Measurements from ENCODE around the gene MED14. TPM values are rescaled to one million over a fixed set of nuclear protein-coding genes. Genes with fewer than 3 reads are reported as not detected.
A peak's percentile ranks its signal among the peaks of the same experiment; 100 is the strongest.

Gene MED14
- total and polyA plus RNA-seq, 2 experiments from 2014 or later: 16.0 to 31.9 TPM

- WGBS (ENCODE audit: low lambda C conversion rate, missing lambda C conversion rate): 64% methylated on average over 4 of the region's 4 CpGs
- H3K4me3 ChIP-seq: no peak overlapping the region
Observed at GRCh38 chrX:40644821-40645358, 90.5 kb downstream of the MED14 start.

GRCh38 chrX:40644176-40644575, 91.2 kb downstream of the MED14 start:
- 77% methylated on average over 5 of the region's 5 CpGs for WGBS (ENCODE audit: low lambda C conversion rate, missing lambda C conversion rate)
- DNase-seq (ENCODE audit: low spot score): no peak
- Histone ChIP-seq H3K4me3 (no peak overlapping the region), H3K4me1 (ENCODE audit: insufficient read depth) (peaks cover 4% of the 10 kb centered on the region), H4K20me1 (ENCODE audit: insufficient read depth, poor library complexity, severe bottlenecking) (no peaks in the 10 kb centered on the region), H3K27ac (peak overlapping the region; percentile 64), H3K27me3 (no peaks in the 10 kb centered on the region), H3K79me2 (peaks cover 40% of the 10 kb centered on the region), H3K9me3 (ENCODE audit: low read depth) (no peaks in the 10 kb centered on the region), H3K9me2 (replicated peaks; ENCODE audit: insufficient read depth) (no peaks in the 10 kb centered on the region), H2AFZ (no peak overlapping the region), H3K4me2 (peak overlapping the region; percentile 66), H3K36me3 (replicated peaks; ENCODE audit: insufficient read depth, low read depth) (no peaks in the 10 kb centered on the region)
- no peak for TF ChIP-seq EZH2phosphoT487 (IDR thresholded peaks at IDR 0.05; ENCODE audit: low read depth, severe bottlenecking, unreplicated experiment)
- no peak for TF ChIP-seq CTCF (IDR thresholded peaks at IDR 0.05; ENCODE audit: poor library complexity)

More at GRCh38 chrX:40644821-40645358, 90.5 kb downstream of the MED14 start:
- no peaks in the 10 kb centered on the region for H3K36me3 ChIP-seq (replicated peaks; ENCODE audit: insufficient read depth, low read depth)
- H4K20me1 ChIP-seq (ENCODE audit: insufficient read depth, poor library complexity, severe bottlenecking): no peaks in the 10 kb centered on the region
- no peaks in the 10 kb centered on the region for H3K9me3 ChIP-seq (ENCODE audit: low read depth)
- no peaks in the 10 kb centered on the region for H3K9me2 ChIP-seq (replicated peaks; ENCODE audit: insufficient read depth)
- peaks cover 39% of the 10 kb centered on the region for H3K79me2 ChIP-seq
- H3K27me3 ChIP-seq: no peaks in the 10 kb centered on the region
- DNase-seq (ENCODE audit: low spot score): peak; percentile 38
- peaks cover 4% of the 10 kb centered on the region for H3K4me1 ChIP-seq (ENCODE audit: insufficient read depth)
- peak overlapping the region; percentile 64 for H3K27ac ChIP-seq
- TF ChIP-seq CTCF (IDR thresholded peaks at IDR 0.05; ENCODE audit: poor library complexity) (no peak), EZH2phosphoT487 (IDR thresholded peaks at IDR 0.05; ENCODE audit: low read depth, severe bottlenecking, unreplicated experiment) (no peak), EZH2 (IDR thresholded peaks at IDR 0.05; ENCODE audit: borderline replicate concordance) (no peak)
- peak overlapping the region; percentile 66 for H3K4me2 ChIP-seq
- H2AFZ ChIP-seq: no peak overlapping the region

GRCh38 chrX:40637687-40638086, 97.7 kb downstream of the MED14 start:
- 71% methylated on average over 3 of the region's 3 CpGs for WGBS (ENCODE audit: low lambda C conversion rate, missing lambda C conversion rate)
- peaks cover 11% of the 10 kb centered on the region for H3K79me2 ChIP-seq

More at GRCh38 chrX:40637687-40638086, 97.7 kb downstream of the MED14 start:
- Histone ChIP-seq H3K27me3 (no peaks in the 10 kb centered on the region), H3K9me2 (replicated peaks; ENCODE audit: insufficient read depth) (no peaks in the 10 kb centered on the region), H3K36me3 (replicated peaks; ENCODE audit: insufficient read depth, low read depth) (no peaks in the 10 kb centered on the region), H3K4me3 (no peak overlapping the region), H3K4me2 (no peak overlapping the region), H3K9me3 (ENCODE audit: low read depth) (no peaks in the 10 kb centered on the region), H2AFZ (no peak overlapping the region), H3K4me1 (ENCODE audit: insufficient read depth) (no peaks in the 10 kb centered on the region), H4K20me1 (ENCODE audit: insufficient read depth, poor library complexity, severe bottlenecking) (no peaks in the 10 kb centered on the region), H3K27ac (no peak overlapping the region)
- no peak for DNase-seq (ENCODE audit: low spot score)
- TF ChIP-seq EZH2 (IDR thresholded peaks at IDR 0.05; ENCODE audit: borderline replicate concordance): no peak
- TF ChIP-seq CTCF (IDR thresholded peaks at IDR 0.05; ENCODE audit: poor library complexity): no peak
- no peak for TF ChIP-seq EZH2phosphoT487 (IDR thresholded peaks at IDR 0.05; ENCODE audit: low read depth, severe bottlenecking, unreplicated experiment)
